ENCODE results near the gene IFT81. TPM values are rescaled to one million over a fixed set of nuclear protein-coding genes. Genes with fewer than 3 reads are reported as not detected.

Gene IFT81
- total and polyA plus RNA-seq, 2 donors (not counting 1 experiment from before 2014, with no cell fraction given): 0.43 to 6.8 TPM

DNA sequence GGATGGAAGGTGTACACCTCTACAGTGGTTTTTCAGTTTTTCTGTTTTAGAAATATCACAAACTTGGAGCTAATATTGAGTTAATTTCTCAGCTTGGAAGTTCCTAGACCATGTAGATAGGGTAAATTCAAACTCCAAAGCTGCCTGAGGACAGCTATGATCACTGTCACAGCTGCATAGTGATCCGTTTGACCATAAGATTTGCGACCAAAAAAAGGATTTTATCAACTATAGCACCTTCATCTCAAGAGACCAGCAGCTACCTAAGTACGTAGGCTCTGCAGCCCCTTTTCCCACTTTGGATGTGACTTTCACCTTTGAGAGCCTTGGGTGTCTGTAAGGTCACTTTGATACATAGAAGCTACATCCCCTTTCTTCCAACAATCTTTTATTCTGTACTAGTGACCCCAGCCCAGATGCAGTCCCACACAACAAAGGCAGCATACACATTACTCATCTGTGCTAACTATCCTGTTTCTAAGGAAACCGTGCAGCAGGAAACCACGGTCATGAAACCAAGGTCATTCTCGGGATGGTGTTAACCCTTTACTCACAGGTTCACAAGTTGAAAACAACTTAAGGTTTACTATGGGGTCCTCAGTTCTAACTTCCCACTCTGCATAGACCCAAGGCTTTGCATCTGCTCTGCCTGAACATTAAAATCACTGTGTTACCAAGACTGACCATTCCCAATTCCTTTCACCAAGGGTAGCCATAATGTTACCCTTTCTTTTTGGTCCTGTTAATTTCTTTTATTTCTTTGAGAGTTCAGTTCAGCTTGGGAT lies 75.4 kb downstream of the IFT81 start:
- Mint-ChIP-seq H3K4me3 (no peak overlapping the region), H3K9me3 (ENCODE audit: insufficient read depth) (no peaks in the 10 kb centered on the region), H3K27ac (no peak overlapping the region), H3K27me3 (no peaks in the 10 kb centered on the region), H3K4me1 (no peaks in the 10 kb centered on the region)
- H4K20me1 ChIP-seq (ENCODE audit: control insufficient read depth, insufficient read depth, low read length, poor library complexity, severe bottlenecking): no peaks in the 10 kb centered on the region
- no peaks in the 10 kb centered on the region for H3K36me3 ChIP-seq (replicated peaks in 1 of 2; ENCODE audit: control extremely low read depth in 1 of 2, control insufficient read depth in 1 of 2, extremely low read depth in 1 of 2, insufficient read depth in 2 of 2, low read length in 1 of 2)
- H3K79me2 ChIP-seq (ENCODE audit: control insufficient read depth, insufficient read depth, low read length): no peaks in the 10 kb centered on the region
- no peak overlapping the region for H2AFZ ChIP-seq (ENCODE audit: insufficient read depth, low read depth, low read length, poor library complexity, severe bottlenecking)
- no peaks in the 10 kb centered on the region for H3K9me3 ChIP-seq (ENCODE audit: control extremely low read depth in 1 of 3, control insufficient read depth in 2 of 3, insufficient read depth in 1 of 3, low read length in 2 of 3)
- intact Hi-C loops (cut with micrococcal nuclease): no loop called here
- no peaks in the 10 kb centered on the region for H3K27me3 ChIP-seq (replicated peaks in 1 of 4; ENCODE audit: control extremely low read depth in 1 of 4, control insufficient read depth in 3 of 4, insufficient read depth in 4 of 4, low read length in 3 of 4)
- no peak overlapping the region for H3K4me3 ChIP-seq (ENCODE audit: control extremely low read depth in 1 of 5, extremely low read depth in 1 of 5, insufficient read depth in 1 of 5, low read depth in 2 of 5, low read length in 4 of 5)
- no peak for DNase-seq
- CTCF ChIA-PET: no interaction called here
- H3K4me2 ChIP-seq (replicated peaks; ENCODE audit: low read depth, low read length, poor library complexity, severe bottlenecking): no peak overlapping the region
- H3K27ac ChIP-seq (ENCODE audit: low read length in 2 of 2): no peak overlapping the region
- no peaks in the 10 kb centered on the region for H3K4me1 ChIP-seq (ENCODE audit: control insufficient read depth in 2 of 2, insufficient read depth in 2 of 2, low read length in 2 of 2)
- no peak overlapping the region for H3K9ac ChIP-seq (ENCODE audit: low read length)
- POLR2A ChIA-PET: no interaction called here
- TF ChIP-seq EZH2 (IDR thresholded peaks at IDR 0.05; ENCODE audit: borderline replicate concordance, insufficient read depth, low read depth, low read length, poor library complexity, severe bottlenecking): no peak
- TF ChIP-seq, protein P1, sequence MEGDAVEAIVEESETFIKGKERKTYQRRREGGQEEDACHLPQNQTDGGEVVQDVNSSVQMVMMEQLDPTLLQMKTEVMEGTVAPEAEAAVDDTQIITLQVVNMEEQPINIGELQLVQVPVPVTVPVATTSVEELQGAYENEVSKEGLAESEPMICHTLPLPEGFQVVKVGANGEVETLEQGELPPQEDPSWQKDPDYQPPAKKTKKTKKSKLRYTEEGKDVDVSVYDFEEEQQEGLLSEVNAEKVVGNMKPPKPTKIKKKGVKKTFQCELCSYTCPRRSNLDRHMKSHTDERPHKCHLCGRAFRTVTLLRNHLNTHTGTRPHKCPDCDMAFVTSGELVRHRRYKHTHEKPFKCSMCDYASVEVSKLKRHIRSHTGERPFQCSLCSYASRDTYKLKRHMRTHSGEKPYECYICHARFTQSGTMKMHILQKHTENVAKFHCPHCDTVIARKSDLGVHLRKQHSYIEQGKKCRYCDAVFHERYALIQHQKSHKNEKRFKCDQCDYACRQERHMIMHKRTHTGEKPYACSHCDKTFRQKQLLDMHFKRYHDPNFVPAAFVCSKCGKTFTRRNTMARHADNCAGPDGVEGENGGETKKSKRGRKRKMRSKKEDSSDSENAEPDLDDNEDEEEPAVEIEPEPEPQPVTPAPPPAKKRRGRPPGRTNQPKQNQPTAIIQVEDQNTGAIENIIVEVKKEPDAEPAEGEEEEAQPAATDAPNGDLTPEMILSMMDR (IDR thresholded peaks at IDR 0.05): no peak
- 40% methylated on average over 5 of the region's 6 CpGs for WGBS (ENCODE audit: insufficient coverage)
- ATAC-seq (ENCODE audit: low read depth): no peak

DNA sequence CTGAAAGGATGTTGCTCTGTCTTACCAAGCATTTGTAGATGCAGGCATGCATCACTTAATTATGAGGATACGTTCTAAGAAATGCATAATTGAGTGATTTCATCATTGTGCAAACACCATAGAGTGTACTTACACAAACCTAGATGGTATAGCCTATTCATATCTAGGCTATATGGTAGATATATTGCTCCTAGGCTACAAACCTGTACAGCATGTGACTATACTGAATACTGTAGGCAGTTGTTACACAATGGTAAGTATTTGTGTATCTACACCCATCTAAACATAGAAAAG lies 75.9 kb downstream of the IFT81 start:
- Mint-ChIP-seq H3K4me3 (no peak overlapping the region), H3K27me3 (no peaks in the 10 kb centered on the region), H3K27ac (no peak overlapping the region), H3K4me1 (no peaks in the 10 kb centered on the region), H3K9me3 (ENCODE audit: insufficient read depth) (no peaks in the 10 kb centered on the region)
- CTCF ChIA-PET: no interaction called here
- TF ChIP-seq EZH2 (IDR thresholded peaks at IDR 0.05; ENCODE audit: borderline replicate concordance, insufficient read depth, low read depth, low read length, poor library complexity, severe bottlenecking): no peak
- TF ChIP-seq, protein P1 (IDR thresholded peaks at IDR 0.05): no peak
- ATAC-seq (ENCODE audit: low read depth): no peak
- H2AFZ ChIP-seq (ENCODE audit: insufficient read depth, low read depth, low read length, poor library complexity, severe bottlenecking): no peak overlapping the region
- POLR2A ChIA-PET: no interaction called here
- intact Hi-C loops (cut with micrococcal nuclease): no loop called here
- H3K4me3 ChIP-seq (ENCODE audit: control extremely low read depth in 1 of 5, extremely low read depth in 1 of 5, insufficient read depth in 1 of 5, low read depth in 2 of 5, low read length in 4 of 5): no peak overlapping the region
- no peaks in the 10 kb centered on the region for H3K9me3 ChIP-seq (ENCODE audit: control extremely low read depth in 1 of 3, control insufficient read depth in 2 of 3, insufficient read depth in 1 of 3, low read length in 2 of 3)
- DNase-seq: no peak
- no peaks in the 10 kb centered on the region for H4K20me1 ChIP-seq (ENCODE audit: control insufficient read depth, insufficient read depth, low read length, poor library complexity, severe bottlenecking)
- H3K27ac ChIP-seq (ENCODE audit: low read length in 2 of 2): no peak overlapping the region
- no peak overlapping the region for H3K4me2 ChIP-seq (replicated peaks; ENCODE audit: low read depth, low read length, poor library complexity, severe bottlenecking)
- H3K27me3 ChIP-seq (replicated peaks in 1 of 4; ENCODE audit: control extremely low read depth in 1 of 4, control insufficient read depth in 3 of 4, insufficient read depth in 4 of 4, low read length in 3 of 4): no peaks in the 10 kb centered on the region
- H3K36me3 ChIP-seq (replicated peaks in 1 of 2; ENCODE audit: control extremely low read depth in 1 of 2, control insufficient read depth in 1 of 2, extremely low read depth in 1 of 2, insufficient read depth in 2 of 2, low read length in 1 of 2): no peaks in the 10 kb centered on the region
- H3K79me2 ChIP-seq (ENCODE audit: control insufficient read depth, insufficient read depth, low read length): no peaks in the 10 kb centered on the region
- no CpG with 5 or more reads among the region's 1 CpG for WGBS (ENCODE audit: insufficient coverage)
- no peak overlapping the region for H3K9ac ChIP-seq (ENCODE audit: low read length)
- H3K4me1 ChIP-seq (ENCODE audit: control insufficient read depth in 2 of 2, insufficient read depth in 2 of 2, low read length in 2 of 2): no peaks in the 10 kb centered on the region

All from B cell (primary cell).